ENCODE measurements around the gene SPHK1. TPM values are rescaled to one million over a fixed set of nuclear protein-coding genes. Genes with fewer than 3 reads are reported as not detected.
A peak's percentile ranks its signal among the peaks of the same experiment; 100 is the strongest.

SPHK1 gene
- total and polyA plus RNA-seq, 7 experiments from 2014 or later = 0.43 to 14.1 (median 0.57) TPM

- H3K27ac ChIP-seq (ENCODE audit: low read depth, low read length) = no peak overlapping the region
- no peaks in the 10 kb centered on the region for H3K9me3 Mint-ChIP-seq
- ATAC-seq (no peak), DNase-seq (no peak)
- H3K27me3 Mint-ChIP-seq = no peaks in the 10 kb centered on the region
- no peak overlapping the region for H3K4me3 ChIP-seq (ENCODE audit: low read length)
- no peaks in the 10 kb centered on the region for H3K4me1 Mint-ChIP-seq
- H3K27ac Mint-ChIP-seq = no peak overlapping the region
- no peaks in the 10 kb centered on the region for H3K36me3 ChIP-seq (ENCODE audit: control insufficient read depth in 2 of 3, insufficient read depth in 3 of 3, low read length in 3 of 3)
- ChIA-PET POLR2A (no interaction called here), CTCF (interaction anchor here (0.6 kb wide), 1 partner anchor 295 kb away, joined by 3 read pairs; no protein-coding TSS in a partner anchor)
- no peaks in the 10 kb centered on the region for H3K27me3 ChIP-seq (ENCODE audit: control insufficient read depth in 2 of 2, insufficient read depth in 2 of 2, low read length in 2 of 2)
- H3K9me3 ChIP-seq (ENCODE audit: control insufficient read depth in 2 of 3, low read length in 3 of 3) = no peaks in the 10 kb centered on the region
- H3K36me3 Mint-ChIP-seq = no peaks in the 10 kb centered on the region
- H3K4me3 Mint-ChIP-seq = no peak overlapping the region
- intact Hi-C loops (cut with micrococcal nuclease) = no loop called here
- H3K4me1 ChIP-seq (ENCODE audit: control insufficient read depth in 2 of 2, insufficient read depth in 2 of 2, low read length in 2 of 2) = no peaks in the 10 kb centered on the region
Observed at GRCh38 chr17:76367642-76368041, 16.8 kb upstream of the SPHK1 start.

GRCh38 chr17:76368545-76368944, 15.9 kb upstream of the SPHK1 start:
- no peak overlapping the region for H3K27ac Mint-ChIP-seq
- H3K36me3 Mint-ChIP-seq = no peaks in the 10 kb centered on the region
- no peaks in the 10 kb centered on the region for H3K4me1 ChIP-seq (ENCODE audit: control insufficient read depth in 2 of 2, insufficient read depth in 2 of 2, low read length in 2 of 2)
- no peaks in the 10 kb centered on the region for H3K36me3 ChIP-seq (ENCODE audit: control insufficient read depth in 2 of 3, insufficient read depth in 3 of 3, low read length in 3 of 3)
- POLR2A ChIA-PET = no interaction called here
- DNase-seq = no peak
- no peaks in the 10 kb centered on the region for H3K9me3 Mint-ChIP-seq
- peak overlapping the region in 1 of 10 donors; percentile 29 for H3K4me3 Mint-ChIP-seq
- H3K27ac ChIP-seq (ENCODE audit: low read depth, low read length) = no peak overlapping the region
- H3K4me1 Mint-ChIP-seq = no peaks in the 10 kb centered on the region
- H3K27me3 Mint-ChIP-seq = no peaks in the 10 kb centered on the region
- no peaks in the 10 kb centered on the region for H3K27me3 ChIP-seq (ENCODE audit: control insufficient read depth in 2 of 2, insufficient read depth in 2 of 2, low read length in 2 of 2)
- H3K9me3 ChIP-seq (ENCODE audit: control insufficient read depth in 2 of 3, low read length in 3 of 3) = no peaks in the 10 kb centered on the region
- H3K4me3 ChIP-seq (ENCODE audit: low read length) = no peak overlapping the region
- ATAC-seq = no peak
- intact Hi-C loops (cut with micrococcal nuclease) = no loop called here
- CTCF ChIA-PET = interaction anchor here (0.6 kb wide), 1 partner anchor 294 kb away, joined by 3 read pairs; no protein-coding TSS in a partner anchor

GRCh38 chr17:76369379-76369778, 15.0 kb upstream of the SPHK1 start:
- ChIA-PET POLR2A (no interaction called here), CTCF (no interaction called here)
- Mint-ChIP-seq H3K27ac (no peak overlapping the region), H3K4me1 (no peaks in the 10 kb centered on the region), H3K27me3 (no peaks in the 10 kb centered on the region), H3K36me3 (no peaks in the 10 kb centered on the region), H3K4me3 (no peak overlapping the region), H3K9me3 (no peaks in the 10 kb centered on the region)
- Histone ChIP-seq H3K27me3 (ENCODE audit: control insufficient read depth in 2 of 2, insufficient read depth in 2 of 2, low read length in 2 of 2) (no peaks in the 10 kb centered on the region), H3K27ac (ENCODE audit: low read depth, low read length) (no peak overlapping the region), H3K9me3 (ENCODE audit: control insufficient read depth in 2 of 3, low read length in 3 of 3) (no peaks in the 10 kb centered on the region), H3K4me1 (ENCODE audit: control insufficient read depth in 2 of 2, insufficient read depth in 2 of 2, low read length in 2 of 2) (no peaks in the 10 kb centered on the region), H3K4me3 (ENCODE audit: low read length) (no peak overlapping the region), H3K36me3 (ENCODE audit: control insufficient read depth in 2 of 3, insufficient read depth in 3 of 3, low read length in 3 of 3) (no peaks in the 10 kb centered on the region)
- ATAC-seq = no peak
- intact Hi-C loops (cut with micrococcal nuclease) = no loop called here
- no peak for DNase-seq

- no peak for ATAC-seq
- H3K4me3 ChIP-seq (ENCODE audit: low read length) = no peak overlapping the region
- no peaks in the 10 kb centered on the region for H3K4me1 ChIP-seq (ENCODE audit: control insufficient read depth in 2 of 2, insufficient read depth in 2 of 2, low read length in 2 of 2)
- no peaks in the 10 kb centered on the region for H3K4me1 Mint-ChIP-seq
- no peak overlapping the region for H3K27ac Mint-ChIP-seq
- no peak overlapping the region for H3K4me3 Mint-ChIP-seq
- no peaks in the 10 kb centered on the region for H3K27me3 Mint-ChIP-seq
- POLR2A ChIA-PET = no interaction called here
- no peaks in the 10 kb centered on the region for H3K27me3 ChIP-seq (ENCODE audit: control insufficient read depth in 2 of 2, insufficient read depth in 2 of 2, low read length in 2 of 2)
- intact Hi-C loops (cut with micrococcal nuclease) = loop anchor here in 1 of 2 donors (2.0 kb wide), 1 partner anchor 15 kb away; the partner anchor contains the start of gene SPHK1
- DNase-seq = no peak
- no peaks in the 10 kb centered on the region for H3K36me3 Mint-ChIP-seq
- no peak overlapping the region for H3K27ac ChIP-seq (ENCODE audit: low read depth, low read length)
- H3K9me3 Mint-ChIP-seq = no peaks in the 10 kb centered on the region
- CTCF ChIA-PET = interaction anchor here (1.0 kb wide), 1 partner anchor 38 kb away, joined by 3 read pairs; no protein-coding TSS in a partner anchor
- no peaks in the 10 kb centered on the region for H3K9me3 ChIP-seq (ENCODE audit: control insufficient read depth in 2 of 3, low read length in 3 of 3)
- H3K36me3 ChIP-seq (ENCODE audit: control insufficient read depth in 2 of 3, insufficient read depth in 3 of 3, low read length in 3 of 3) = no peaks in the 10 kb centered on the region
Observed at GRCh38 chr17:76369804-76370203, 14.6 kb upstream of the SPHK1 start.

- DNase-seq (no peak), ATAC-seq (no peak)
- Mint-ChIP-seq H3K36me3 (no peaks in the 10 kb centered on the region), H3K4me3 (no peak overlapping the region), H3K4me1 (no peaks in the 10 kb centered on the region), H3K27ac (no peak overlapping the region), H3K27me3 (no peaks in the 10 kb centered on the region), H3K9me3 (no peaks in the 10 kb centered on the region)
- H3K27me3 ChIP-seq (ENCODE audit: control insufficient read depth in 2 of 2, insufficient read depth in 2 of 2, low read length in 2 of 2) = no peaks in the 10 kb centered on the region
- ChIA-PET CTCF (interaction anchor here (0.7 to 1.0 kb wide), 2 partner anchors 15 to 38 kb away, joined by 3 read pairs; no protein-coding TSS in a partner anchor), POLR2A (no interaction called here)
- no peaks in the 10 kb centered on the region for H3K9me3 ChIP-seq (ENCODE audit: control insufficient read depth in 2 of 3, low read length in 3 of 3)
- no peaks in the 10 kb centered on the region for H3K36me3 ChIP-seq (ENCODE audit: control insufficient read depth in 2 of 3, insufficient read depth in 3 of 3, low read length in 3 of 3)
- no peak overlapping the region for H3K27ac ChIP-seq (ENCODE audit: low read depth, low read length)
- H3K4me1 ChIP-seq (ENCODE audit: control insufficient read depth in 2 of 2, insufficient read depth in 2 of 2, low read length in 2 of 2) = no peaks in the 10 kb centered on the region
- H3K4me3 ChIP-seq (ENCODE audit: low read length) = no peak overlapping the region
- intact Hi-C loops (cut with micrococcal nuclease) = loop anchor here in 1 of 2 donors (2.0 kb wide), 1 partner anchor 14 kb away; the partner anchor contains the start of gene SPHK1
Observed at GRCh38 chr17:76370261-76370993, 14.0 kb upstream of the SPHK1 start.

- no peaks in the 10 kb centered on the region for H3K4me1 ChIP-seq (ENCODE audit: control insufficient read depth in 2 of 2, insufficient read depth in 2 of 2, low read length in 2 of 2)
- Mint-ChIP-seq H3K27me3 (no peaks in the 10 kb centered on the region), H3K4me1 (no peaks in the 10 kb centered on the region), H3K9me3 (no peaks in the 10 kb centered on the region), H3K4me3 (no peak overlapping the region), H3K27ac (no peak overlapping the region), H3K36me3 (no peaks in the 10 kb centered on the region)
- intact Hi-C loops (cut with micrococcal nuclease) = loop anchor here in 1 of 2 donors (2.0 kb wide), 1 partner anchor 13 kb away; the partner anchor contains the start of gene SPHK1
- no peaks in the 10 kb centered on the region for H3K27me3 ChIP-seq (ENCODE audit: control insufficient read depth in 2 of 2, insufficient read depth in 2 of 2, low read length in 2 of 2)
- no peak overlapping the region for H3K27ac ChIP-seq (ENCODE audit: low read depth, low read length)
- DNase-seq (no peak), ATAC-seq (no peak)
- ChIA-PET CTCF (no interaction called here), POLR2A (no interaction called here)
- H3K36me3 ChIP-seq (ENCODE audit: control insufficient read depth in 2 of 3, insufficient read depth in 3 of 3, low read length in 3 of 3) = no peaks in the 10 kb centered on the region
- no peaks in the 10 kb centered on the region for H3K9me3 ChIP-seq (ENCODE audit: control insufficient read depth in 2 of 3, low read length in 3 of 3)
- no peak overlapping the region for H3K4me3 ChIP-seq (ENCODE audit: low read length)
Observed at GRCh38 chr17:76371656-76372628, 12.5 kb upstream of the SPHK1 start.
